Stimulated activated CD4-positive, alpha-beta T cell treated with anti-CD3 and anti-CD28 coated beads, Interleukin-1b, Interleukin-23, amount 100 ng/mL, for 1 hour (primary cell): Measurements from ENCODE around the gene SYTL3.

ENCODE experiments used
- DNase-seq, 2 donors: peaks; one replicate each; pipeline ENCODE4 v3.0.0-alpha.2; 2020; ENCODE audit warnings: low read depth in 2 of 2

Gene SYTL3

DNA sequence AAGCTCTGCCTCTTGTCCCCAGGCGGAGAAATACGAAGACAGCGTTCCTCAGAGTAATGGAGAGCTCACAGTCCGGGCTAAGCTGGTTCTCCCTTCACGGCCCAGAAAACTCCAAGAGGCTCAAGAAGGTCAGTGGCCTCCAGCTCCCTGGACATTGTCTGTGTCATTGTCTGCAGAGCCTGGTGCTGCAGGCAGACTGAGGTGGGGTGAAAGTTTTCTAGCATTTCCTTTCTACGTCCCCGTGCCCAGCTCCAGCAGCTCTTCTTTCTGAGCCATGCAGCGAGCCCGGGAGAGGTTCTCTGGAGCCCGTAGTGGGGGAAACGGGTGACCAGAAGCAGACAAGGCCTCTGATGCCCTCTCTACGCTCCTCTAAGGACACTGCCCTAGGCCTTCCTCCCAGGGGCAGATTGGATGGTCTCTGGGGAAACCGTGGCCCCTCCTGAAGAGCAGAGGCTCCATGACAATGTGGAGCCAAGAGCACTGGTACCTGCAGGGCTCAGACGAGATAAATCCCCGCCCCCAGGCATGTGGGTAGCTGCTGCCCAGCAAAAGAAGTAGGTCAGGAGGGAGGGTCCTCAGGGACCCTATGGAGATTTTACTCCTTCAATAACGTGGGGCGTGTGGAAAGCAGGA, 110.9 kb downstream of the SYTL3 start:
- no peak for DNase-seq

DNA sequence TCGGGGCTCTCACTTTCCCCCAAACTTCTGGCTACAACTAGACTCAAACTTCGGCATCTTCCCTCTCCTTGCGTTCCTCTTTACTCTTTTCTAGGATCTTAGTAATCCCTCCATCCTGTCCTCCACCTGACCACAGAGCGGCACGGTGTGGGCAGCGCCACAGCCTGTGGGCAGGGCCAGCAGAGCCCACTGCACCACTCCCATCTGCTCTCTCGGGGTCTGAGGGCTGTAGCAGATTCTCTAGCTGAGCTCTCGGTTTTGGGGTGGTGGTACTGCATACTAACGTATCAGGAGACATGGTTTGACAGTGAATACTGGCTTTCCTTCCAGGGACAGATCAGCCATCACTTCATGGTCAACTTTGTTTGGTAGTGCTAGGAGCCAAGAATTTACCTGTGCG, 111.9 kb downstream of the SYTL3 start:
- no peak for DNase-seq

DNA sequence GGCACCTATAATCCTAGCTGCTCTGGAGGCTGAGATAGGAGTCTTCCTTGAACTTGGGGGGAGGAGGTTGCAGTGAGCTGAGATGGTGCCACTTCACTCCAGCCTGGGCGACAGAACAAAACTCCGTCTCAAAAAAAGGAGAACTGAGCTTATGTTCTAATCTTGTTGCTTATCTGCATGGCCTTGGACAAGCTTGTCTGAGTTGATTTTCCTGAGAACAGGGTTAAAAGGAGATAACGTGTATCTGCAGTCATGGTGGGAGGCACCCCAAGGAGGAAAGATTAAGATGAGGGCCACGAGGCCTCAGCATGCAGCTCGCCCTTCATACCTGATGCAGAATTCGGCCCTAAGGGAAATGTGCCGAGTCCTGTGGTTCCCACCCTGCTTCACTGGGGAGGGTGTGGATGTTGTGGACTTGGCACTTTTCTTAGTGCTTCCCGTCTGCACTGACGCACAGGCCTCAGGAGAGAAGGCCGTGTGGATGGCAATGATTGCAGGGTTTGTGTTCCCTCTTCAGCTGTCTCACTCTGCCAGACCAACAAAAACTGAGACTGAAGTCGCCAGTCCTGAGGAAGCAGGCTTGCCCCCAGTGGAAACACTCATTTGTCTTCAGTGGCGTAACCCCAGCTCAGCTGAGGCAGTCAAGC, 113.1 kb downstream of the SYTL3 start:
- DNase-seq, result no peak

DNA sequence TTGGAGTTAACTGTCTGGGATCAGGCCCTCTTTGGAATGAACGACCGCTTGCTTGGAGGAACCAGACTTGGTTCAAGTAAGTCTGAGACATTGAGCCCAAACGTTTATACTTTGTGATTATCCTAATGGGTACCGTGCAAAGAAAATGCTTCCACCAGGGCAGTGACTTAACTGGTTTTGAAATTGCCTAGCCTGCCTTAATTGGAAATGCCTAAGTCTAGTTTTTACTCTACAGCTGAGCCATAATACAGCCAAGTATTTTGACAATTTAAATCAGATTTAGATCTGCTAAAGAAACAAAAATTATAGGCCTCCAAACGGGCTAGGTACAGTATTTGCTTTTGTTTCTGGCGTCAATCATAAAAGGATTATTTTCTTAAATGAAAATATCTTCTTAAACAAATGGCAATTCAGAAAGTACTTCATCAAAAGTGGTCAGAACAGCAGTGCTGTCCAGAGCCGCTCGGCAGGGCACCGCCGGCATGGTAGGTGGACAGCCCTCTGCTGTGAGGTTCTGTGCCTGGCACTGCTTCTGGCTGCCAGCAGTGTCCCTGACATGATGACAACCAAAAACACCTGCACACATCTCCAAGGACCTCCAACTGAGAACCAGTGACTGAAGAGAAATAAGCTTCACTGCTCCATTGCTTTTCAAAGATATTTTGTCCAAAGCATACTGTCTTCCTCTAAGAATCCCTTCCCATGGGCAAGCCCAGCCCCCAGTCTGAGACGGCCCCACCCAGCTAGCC, 113.8 kb downstream of the SYTL3 start:
- no peak for DNase-seq

DNA sequence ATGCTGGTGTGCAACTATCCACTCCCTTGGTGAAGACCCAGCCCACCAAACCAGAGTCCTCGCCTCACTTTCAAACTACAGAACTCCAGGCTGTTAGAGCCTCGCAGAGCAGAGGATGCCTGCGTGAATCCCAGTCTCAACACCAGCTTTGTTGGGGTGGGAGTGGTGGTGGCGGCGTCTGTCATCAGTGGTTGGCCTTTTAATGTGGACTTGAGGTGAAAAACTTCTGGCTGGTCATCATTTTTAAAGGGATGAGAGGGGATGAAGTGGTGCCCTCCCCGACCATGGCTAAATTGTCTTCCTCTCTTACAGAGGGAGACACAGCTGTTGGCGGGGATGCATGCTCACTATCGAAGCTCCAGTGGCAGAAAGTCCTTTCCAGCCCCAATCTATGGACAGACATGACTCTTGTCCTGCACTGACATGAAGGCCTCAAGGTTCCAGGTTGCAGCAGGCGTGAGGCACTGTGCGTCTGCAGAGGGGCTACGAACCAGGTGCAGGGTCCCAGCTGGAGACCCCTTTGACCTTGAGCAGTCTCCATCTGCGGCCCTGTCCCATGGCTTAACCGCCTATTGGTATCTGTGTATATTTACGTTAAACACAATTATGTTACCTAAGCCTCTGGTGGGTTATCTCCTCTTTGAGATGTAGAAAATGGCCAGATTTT, 114.5 kb downstream of the SYTL3 start:
- DNase-seq, result no peak

DNA sequence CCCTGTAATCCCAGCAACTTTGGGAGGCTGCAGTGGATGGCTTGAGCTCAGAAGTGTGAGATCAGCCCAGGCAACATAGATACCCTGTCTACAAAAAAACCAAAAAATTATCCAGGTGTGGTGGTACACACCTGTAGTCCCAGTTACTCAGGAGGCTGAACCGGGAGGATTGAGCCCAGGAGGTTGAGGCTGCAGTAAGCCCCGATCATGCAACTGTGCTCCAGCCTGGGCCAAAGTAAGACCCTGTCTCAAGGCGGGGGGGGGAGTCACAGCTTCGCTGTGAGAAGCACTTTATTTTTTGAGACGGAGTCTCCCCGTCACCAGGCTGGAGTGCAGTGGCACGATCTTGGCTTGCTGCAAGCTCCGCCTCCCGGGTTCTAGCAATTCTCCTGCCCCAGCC, 115.1 kb downstream of the SYTL3 start:
- no peak for DNase-seq

DNA sequence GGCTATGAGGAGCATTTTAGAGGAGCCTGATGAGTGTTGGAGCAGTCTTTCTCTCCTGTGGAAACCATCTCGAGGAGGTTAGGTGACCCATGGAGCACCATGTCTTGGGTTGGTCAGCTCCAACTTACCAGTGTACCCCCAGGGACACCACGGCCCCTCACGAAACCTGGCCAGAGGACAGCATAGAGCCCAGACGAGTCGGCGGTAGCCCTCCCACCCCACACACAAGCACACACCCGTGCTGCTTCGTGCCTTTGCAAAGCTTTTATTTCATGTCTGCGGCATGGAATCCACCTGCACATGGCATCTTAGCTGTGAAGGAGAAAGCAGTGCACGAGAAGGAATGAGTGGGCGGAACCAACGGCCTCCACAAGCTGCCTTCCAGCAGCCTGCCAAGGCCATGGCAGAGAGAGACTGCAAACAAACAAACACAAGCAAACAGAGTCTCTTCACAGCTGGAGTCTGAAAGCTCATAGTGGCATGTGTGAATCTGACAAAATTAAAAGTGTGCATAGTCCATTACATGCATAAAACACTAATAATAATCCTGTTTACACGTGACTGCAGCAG, 115.7 kb downstream of the SYTL3 start:
- no peak for DNase-seq

DNA sequence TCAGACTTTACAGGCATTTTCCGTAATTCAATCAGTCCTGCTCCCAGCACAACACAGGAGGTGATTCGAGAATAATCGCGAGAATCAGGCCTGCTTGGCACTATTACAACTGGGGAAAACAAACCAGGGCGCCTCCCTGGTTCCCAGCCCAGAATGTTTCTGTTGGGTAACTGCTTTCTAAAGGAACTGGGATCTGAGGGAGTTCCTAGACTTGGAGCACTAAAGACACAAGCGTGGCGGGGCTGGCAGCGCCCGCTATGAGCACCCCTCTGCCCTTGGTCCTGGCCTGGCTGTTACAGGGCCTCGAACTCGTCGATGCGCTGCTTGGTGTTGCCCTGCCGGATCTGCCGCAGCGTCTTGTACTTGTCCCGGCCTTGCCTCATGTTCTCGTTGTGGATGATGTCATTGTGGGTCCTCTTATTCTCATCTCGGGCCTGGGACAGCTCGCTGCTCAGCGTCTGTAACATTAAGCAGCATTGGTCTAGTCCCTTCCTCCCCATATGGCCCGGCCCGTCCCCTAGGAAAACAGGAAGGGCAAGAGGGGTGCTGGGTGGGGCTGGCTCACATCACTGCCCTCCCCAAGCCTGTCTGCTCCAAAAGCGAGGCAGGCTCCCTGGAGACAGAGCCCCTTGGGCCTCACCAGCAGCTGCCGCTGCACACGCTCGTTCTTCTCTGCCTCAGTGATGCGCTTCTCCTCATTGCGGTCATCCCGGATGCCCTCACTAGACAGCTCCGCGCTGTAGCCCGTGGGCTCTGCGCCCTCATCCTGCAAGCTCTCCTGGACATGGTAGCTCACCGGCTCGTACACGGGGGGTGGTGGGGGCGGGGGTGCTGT, 117.0 kb downstream of the SYTL3 start:
- no peak for DNase-seq

DNA sequence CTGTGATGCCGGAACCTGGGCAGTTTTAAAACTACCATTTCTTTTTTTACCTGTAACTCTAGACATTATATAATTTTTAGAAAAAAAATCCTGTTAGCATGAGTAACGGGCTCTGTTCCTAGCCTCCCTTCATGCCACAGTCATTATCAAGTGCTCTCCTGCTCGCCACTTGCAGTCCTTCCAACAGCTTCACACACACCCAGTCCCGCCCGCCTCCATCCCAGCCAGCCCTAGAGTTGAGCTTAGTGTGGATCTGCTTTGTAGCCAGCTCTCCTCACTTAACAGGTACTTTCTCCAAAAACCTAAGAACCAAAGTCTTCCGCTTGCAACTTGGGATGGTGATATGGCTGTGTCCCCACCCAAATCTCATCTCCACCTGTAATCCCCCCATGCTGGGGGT, 117.9 kb downstream of the SYTL3 start:
- DNase-seq, result no peak

DNA sequence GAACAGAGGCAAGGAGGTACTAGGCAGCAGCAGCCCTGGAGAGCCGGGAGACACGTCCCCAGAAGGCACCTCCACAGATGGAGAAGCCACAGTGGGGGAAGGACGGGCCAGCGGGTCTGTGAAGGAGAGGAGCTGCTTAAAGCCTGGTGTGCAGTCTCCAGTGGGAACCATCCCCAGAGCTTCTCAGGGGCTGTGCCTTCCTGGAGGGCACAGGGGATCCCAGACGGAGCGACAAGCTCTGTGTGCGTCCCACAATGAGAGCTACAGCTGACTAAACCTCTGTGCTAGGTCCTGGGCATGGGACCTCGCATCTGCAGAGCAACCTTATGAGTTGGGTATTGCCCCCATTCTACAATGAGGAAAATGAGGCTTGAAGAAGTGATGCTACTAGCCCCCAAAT, 118.6 kb downstream of the SYTL3 start:
- DNase-seq, result no peak

DNA sequence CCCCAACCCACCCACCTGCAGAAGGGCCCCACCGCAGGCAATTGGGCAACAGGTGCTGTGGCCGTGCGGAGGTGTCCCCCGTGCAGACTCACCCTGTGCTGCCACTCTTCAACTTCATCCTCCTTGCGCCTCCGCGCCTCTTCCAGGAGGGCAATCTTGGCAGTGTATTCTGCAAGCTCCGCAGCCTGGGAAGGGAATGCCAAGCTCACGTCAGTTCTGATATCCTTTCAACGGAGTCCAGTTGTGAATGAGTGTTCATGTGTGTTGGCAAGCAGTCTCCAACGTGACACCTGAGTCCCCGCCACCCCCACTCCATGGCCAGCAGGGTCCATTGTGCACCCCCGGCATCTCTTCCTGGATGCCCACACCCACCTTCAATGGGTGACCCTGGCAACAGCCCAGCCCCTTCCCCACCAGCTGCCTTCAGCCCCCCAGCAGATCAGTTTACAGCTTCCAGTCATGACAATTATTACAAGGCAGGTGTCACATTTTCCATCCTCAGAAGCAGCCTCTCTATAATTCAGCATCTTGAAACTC, 119.4 kb downstream of the SYTL3 start:
- no peak for DNase-seq

DNA sequence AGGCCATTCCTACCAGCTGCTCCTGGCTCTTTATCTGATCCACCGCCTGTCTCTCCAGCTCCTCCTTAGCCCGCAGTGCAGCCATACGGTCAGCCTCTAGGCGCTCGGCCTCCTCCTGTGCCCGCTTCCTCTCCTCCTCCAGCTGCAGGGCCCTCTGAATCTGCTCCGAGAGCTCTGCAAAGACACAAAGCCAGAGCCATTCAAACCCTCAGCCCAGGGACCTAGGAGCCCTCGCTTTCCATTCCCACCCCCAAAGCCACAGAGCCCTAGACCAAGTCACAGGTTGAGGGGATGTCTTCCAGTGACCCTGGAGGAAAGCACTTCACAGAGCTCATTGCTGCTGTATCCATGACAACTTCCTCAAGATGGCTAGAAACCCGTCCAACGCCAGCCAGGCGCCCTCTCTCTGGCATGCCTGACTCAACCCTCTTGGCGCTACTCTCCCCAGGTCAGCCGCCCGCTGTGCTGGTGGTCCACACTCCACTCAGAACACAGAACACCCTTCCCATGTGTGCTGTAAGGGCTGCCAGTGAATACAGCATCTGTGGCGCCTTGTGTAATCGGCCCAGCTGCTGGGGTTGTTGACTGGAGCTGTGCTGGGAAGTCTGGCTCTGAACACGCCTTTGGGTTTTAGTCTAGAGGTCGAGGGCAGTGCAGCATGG, 120.0 kb downstream of the SYTL3 start:
- DNase-seq, result no peak

DNA sequence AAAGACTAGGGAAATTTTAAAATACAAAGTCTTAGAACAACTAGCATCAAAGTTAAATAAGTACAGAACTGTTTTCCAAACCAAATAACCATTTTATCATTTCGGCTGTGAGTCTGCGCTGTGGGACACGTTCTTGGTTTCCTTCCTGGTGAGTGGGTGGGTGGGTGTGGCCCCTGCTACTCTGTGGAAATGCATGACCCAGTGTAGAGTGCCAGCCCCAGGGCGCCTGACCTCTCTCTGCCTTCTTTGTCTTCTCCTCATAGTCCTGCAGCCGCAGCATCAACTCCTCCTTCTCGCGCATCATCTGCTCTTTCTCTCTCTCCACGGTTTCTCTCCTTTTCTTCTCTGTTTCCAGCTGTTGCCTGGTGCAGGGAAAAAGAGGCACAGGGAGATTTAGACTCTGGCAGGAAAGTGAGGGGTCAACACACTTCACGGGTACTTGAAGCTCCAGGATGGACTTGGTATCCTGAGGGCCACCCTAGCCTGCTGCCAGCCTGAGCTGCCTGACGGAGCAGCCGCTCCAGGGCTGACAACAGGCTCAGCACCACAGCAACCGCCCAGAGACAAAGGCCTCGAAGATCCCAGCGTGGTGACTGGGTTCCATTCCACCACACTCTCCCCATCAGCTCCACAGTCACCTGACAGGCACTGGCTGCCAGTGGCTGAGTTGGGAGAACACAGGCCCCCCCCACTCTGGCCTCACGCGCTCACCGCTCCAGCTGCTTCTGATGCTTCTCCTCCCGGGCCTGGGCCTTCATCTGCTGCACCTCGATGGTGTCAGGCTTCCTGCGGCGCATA, 120.9 kb downstream of the SYTL3 start:
- no peak for DNase-seq

DNA sequence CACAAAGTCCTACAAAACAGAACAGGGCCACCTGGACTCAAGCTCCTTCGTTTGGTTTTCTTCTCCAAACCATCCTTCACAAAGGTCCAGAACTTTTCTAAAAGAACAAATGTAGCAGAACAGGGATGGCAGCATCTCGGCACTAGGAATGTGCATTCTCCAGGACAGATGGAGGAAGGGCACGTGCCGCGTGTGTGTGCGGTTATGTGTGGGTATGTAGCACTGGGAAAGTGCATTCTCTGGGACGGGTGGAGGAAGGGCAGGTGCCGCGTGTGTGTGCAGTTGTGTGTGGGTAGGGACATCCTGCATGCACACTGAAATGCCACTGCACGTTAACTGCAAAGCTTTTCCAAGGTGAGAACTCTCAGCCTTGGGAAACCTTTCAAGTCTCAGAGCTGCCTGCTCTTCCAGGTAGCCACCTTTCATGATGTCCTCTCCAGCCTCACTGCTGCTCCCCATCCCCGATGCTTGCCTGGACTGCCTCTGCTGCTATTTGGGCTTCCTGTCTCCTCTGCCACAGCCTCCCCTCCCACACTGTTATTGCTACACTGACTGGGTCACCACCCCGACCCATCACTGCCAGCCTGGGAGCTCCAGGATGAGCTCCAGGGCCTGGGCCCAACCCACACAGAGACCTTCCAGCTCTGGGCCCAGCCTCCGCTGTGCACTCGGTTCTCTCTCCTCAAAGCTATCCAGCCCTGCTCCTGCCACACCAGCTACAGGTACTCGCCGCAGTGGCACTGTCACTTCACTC, 121.7 kb downstream of the SYTL3 start:
- no peak for DNase-seq

DNA sequence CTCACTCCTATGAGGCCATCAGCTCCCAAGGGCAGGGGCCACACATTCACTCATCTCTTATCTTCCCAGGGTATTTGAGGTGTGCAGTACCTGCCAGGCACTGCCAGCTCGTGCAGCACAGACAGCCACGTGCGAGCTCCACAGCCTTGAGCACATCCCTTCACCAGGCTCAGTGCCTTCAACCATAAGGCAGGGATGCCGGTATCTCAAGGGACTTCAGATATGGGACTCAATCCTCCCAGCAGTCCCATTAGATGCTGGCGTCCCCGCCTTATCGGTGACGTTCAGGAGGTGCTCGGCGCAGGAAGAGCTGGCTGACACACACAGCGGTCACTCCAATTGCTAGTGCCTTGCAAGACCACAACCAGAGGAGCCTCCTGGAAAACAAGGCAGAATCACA, 122.3 kb downstream of the SYTL3 start:
- no peak for DNase-seq

DNA sequence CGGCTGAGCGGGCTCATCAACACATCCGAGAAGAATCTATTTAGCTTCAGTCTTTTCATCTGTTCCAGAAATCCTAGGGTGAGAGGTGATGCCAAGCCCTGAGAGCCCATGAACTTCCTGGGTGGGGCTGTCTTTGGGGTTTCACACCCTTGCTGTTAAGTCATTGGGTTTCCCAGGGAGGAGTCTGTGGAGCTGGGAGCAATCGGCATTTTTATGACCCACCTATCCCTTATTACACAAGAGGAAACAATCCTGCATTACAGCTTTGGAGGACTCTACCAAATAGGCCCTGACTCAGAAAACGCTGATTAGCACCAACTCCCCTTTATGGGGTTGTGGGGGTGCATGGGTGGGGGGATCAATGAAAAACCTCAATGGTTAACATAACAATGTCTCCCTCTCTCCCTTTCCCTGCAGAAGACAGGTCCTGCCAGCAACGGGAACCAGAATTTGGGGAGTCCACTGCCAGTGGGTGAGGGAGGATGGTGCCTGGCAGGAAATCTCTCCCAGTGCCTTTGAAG, 123.1 kb downstream of the SYTL3 start:
- no peak for DNase-seq

DNA sequence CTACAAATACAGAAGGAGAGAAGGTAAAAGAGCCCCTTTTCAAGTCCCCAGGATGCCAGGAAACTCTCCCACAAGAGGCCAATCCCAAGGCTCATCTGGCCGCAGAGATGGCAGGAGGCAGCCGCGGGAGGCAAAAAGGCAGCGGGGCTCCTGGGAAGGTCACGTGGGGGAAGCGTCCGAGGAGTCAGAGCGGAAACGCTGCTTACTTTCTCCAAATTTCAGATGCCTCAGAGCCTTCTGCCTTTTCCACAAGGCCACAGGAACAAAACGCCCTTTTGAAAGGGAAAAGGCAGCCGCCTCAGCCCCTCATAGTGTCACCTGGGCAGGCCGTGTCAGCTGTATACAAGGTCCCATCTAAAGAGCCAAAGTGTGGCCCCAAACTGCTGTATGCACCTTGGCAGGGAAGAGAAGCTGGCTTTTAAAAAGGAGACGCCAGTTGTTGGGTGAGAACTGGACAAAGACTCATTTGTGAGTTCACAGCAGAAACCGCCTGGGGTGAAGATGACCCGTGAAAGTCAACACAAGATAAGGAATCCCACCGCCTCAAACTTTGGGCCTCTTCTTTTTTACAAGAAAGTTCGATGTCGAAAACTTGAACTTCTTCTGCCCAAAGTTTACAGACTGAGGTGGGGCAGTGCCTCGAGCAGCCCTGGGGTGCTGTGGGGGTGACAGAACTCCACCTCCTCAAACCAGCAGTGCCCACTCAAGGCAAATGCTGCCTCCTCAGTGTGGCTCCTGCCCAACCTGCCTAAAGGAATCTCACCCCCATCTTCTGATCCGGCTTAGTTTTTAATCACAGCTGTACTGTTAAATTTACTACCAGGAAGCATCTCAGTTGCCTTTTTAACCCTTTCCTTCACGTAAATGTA, 124.0 kb downstream of the SYTL3 start:
- no peak for DNase-seq
